ENCODE data around the gene TGFB2. TPM values are rescaled to one million over a fixed set of nuclear protein-coding genes. Genes with fewer than 3 reads are reported as not detected.

TGFB2 gene
- total and polyA plus RNA-seq, 2 experiments from 2014 or later = 0.31 to 1.4 TPM

GRCh38 chr1:218332416-218332815, 12.7 kb upstream of the TGFB2 start (continued):
- no peak for TF ChIP-seq REST (IDR thresholded peaks at IDR 0.05; ENCODE audit: unreplicated experiment)
- no peak for TF ChIP-seq ZNF114 (CRISPR knock-in tag; IDR thresholded peaks at IDR 0.05)
- no peak for TF ChIP-seq POLR2AphosphoS5 (IDR thresholded peaks at IDR 0.05; ENCODE audit: low read depth)
- TF ChIP-seq EZH2phosphoT487 (IDR thresholded peaks at IDR 0.05; ENCODE audit: unreplicated experiment) = no peak

- DNase-seq (ENCODE audit: low spot score) = no peak
- no peaks in the 10 kb centered on the region for H3K27me3 Mint-ChIP-seq (ENCODE audit: insufficient read depth, low read depth, poor library complexity)
- H3K27ac ChIP-seq (ENCODE audit: low read depth) = no peak overlapping the region
- no peak for TF ChIP-seq ETS1 (IDR thresholded peaks at IDR 0.05)
- TF ChIP-seq NANOG (IDR thresholded peaks at IDR 0.05; ENCODE audit: borderline replicate concordance) = no peak
- TF ChIP-seq EZH2phosphoT487 (IDR thresholded peaks at IDR 0.05; ENCODE audit: unreplicated experiment) = no peak
- TF ChIP-seq REST (IDR thresholded peaks at IDR 0.05; ENCODE audit: unreplicated experiment) = no peak
- TF ChIP-seq CTCF (conservative IDR thresholded peaks at IDR 0.05; ENCODE audit: low read depth in 2 of 2) = no peak
- no peak for TF ChIP-seq ZNF462 (CRISPR knock-in tag; IDR thresholded peaks at IDR 0.05)
Measured at GRCh38 chr1:218336328-218336727, 8.8 kb upstream of the TGFB2 start.

More at GRCh38 chr1:218336328-218336727, 8.8 kb upstream of the TGFB2 start:
- peaks cover 18% of the 10 kb centered on the region; the same call in 2 of the 3 replicates for H3K36me3 Mint-ChIP-seq (ENCODE audit: low read depth)
- H3K4me2 ChIP-seq = peak overlapping the region; percentile 15; the same call in 1 of the 2 replicates
- H3K9me3 Mint-ChIP-seq = no peaks in the 10 kb centered on the region
- H3K36me3 ChIP-seq (ENCODE audit: insufficient read depth) = no peaks in the 10 kb centered on the region; the same call in 1 of the 2 replicates
- H3K79me2 ChIP-seq (replicated peaks; ENCODE audit: insufficient read depth) = no peaks in the 10 kb centered on the region
- H3K4me3 ChIP-seq = no peak overlapping the region
- no peak overlapping the region for H3K27ac Mint-ChIP-seq
- no peaks in the 10 kb centered on the region for H3K27me3 ChIP-seq (ENCODE audit: insufficient read depth)
- no peaks in the 10 kb centered on the region for H3K9me2 ChIP-seq (ENCODE audit: insufficient read depth)
- H3K4me1 ChIP-seq (ENCODE audit: insufficient read depth) = peaks cover 18% of the 10 kb centered on the region
- H3K4me1 Mint-ChIP-seq = peaks cover 21% of the 10 kb centered on the region
- no peak for ATAC-seq
- no peak overlapping the region for H2AFZ ChIP-seq
- H4K20me1 ChIP-seq (replicated peaks; ENCODE audit: insufficient read depth) = no peaks in the 10 kb centered on the region
- H3F3A ChIP-seq (replicated peaks; ENCODE audit: low read depth) = no peaks in the 10 kb centered on the region
- H3K4me3 Mint-ChIP-seq = no peak overlapping the region

Measured in GM23338 (cell line).